Keratinocyte (primary cell): ENCODE data around the gene SLC22A8. TPM values are rescaled to one million over a fixed set of nuclear protein-coding genes. Genes with fewer than 3 reads are reported as not detected.
"Not testable (repeated sequence)": the region's sequence is repeated elsewhere in the genome, so short reads cannot be mapped to it uniquely, and the experiment has no call there.

Experiments used
- DNase-seq: peaks from one replicate; pipeline ENCODE4 v3.0.0-alpha.2; 2011; ENCODE audit warnings: low read depth, missing footprints, low spot score
- FAIRE-seq: peaks from 2 replicates; lab custom pipeline; 2011; peaks lifted over from hg19 to GRCh38; lab: Jason Lieb, UNC
- H2AFZ ChIP-seq: 2 replicates; pipeline ENCODE4 v1.6.0; 2012; ENCODE audit warnings: low read length, control low read depth, inconsistent platforms; ENCODE audit not compliant: control insufficient read depth
- H3K27ac ChIP-seq: 2 replicates; pipeline ENCODE4 v1.5.1; 2011; ENCODE audit warnings: low read length; ENCODE audit not compliant: control insufficient read depth, insufficient read depth
- H3K27me3 ChIP-seq: 3 replicates; pipeline ENCODE4 v1.6.0; 2011; ENCODE audit warnings: low read length; ENCODE audit not compliant: control insufficient read depth, insufficient read depth; ENCODE audit errors: extremely low read depth
- H3K36me3 ChIP-seq, 2 experiments: 2 replicates in 1 of 2; 3 replicates in 1 of 2; pipeline ENCODE4 v1.5.1; 2011; ENCODE audit warnings: low read length in 2 of 2, mild to moderate bottlenecking in 1 of 2; ENCODE audit not compliant: control insufficient read depth in 2 of 2, insufficient read depth in 2 of 2; ENCODE audit errors: extremely low read depth in 1 of 2
- H3K4me1 ChIP-seq: 3 replicates; pipeline ENCODE4 v1.5.1; 2011; ENCODE audit warnings: low read length; ENCODE audit not compliant: control insufficient read depth, insufficient read depth; ENCODE audit errors: extremely low read depth
- H3K4me2 ChIP-seq: 3 replicates; pipeline ENCODE4 v1.6.0; 2011; ENCODE audit warnings: low read depth, low read length; ENCODE audit not compliant: control insufficient read depth, insufficient read depth; ENCODE audit errors: extremely low read depth
- H3K4me3 ChIP-seq, 3 experiments: fragments of 200-600 bp in 1 of 3; sonication (generic) in 1 of 3; 2 replicates in 2 of 3; 3 replicates in 1 of 3; pipeline ENCODE4 v1.5.1; 2011 to 2016; ENCODE audit warnings: low read length in 3 of 3, mild to moderate bottlenecking in 3 of 3, control low read depth in 2 of 3, inconsistent platforms in 1 of 3, low read depth in 1 of 3, mixed read lengths in 1 of 3, mixed run types in 1 of 3, moderate library complexity in 1 of 3; ENCODE audit not compliant: control insufficient read depth in 2 of 3, insufficient read depth in 2 of 3; ENCODE audit errors: extremely low read depth in 1 of 3
- H3K79me2 ChIP-seq: 2 replicates; pipeline ENCODE4 v1.6.0; 2012; ENCODE audit warnings: low read length; ENCODE audit not compliant: control insufficient read depth, insufficient read depth
- H3K9ac ChIP-seq: 3 replicates; pipeline ENCODE4 v1.6.0; 2011; ENCODE audit warnings: low read length; ENCODE audit not compliant: control insufficient read depth, insufficient read depth; ENCODE audit errors: extremely low read depth
- H3K9me1 ChIP-seq: 3 replicates; pipeline ENCODE4 v1.6.0; 2011; ENCODE audit warnings: low read length; ENCODE audit not compliant: control insufficient read depth, insufficient read depth; ENCODE audit errors: extremely low read depth
- H3K9me3 ChIP-seq: 2 replicates; pipeline ENCODE4 v1.5.1; 2012; ENCODE audit warnings: low read depth, low read length; ENCODE audit not compliant: control insufficient read depth
- H4K20me1 ChIP-seq: 3 replicates; pipeline ENCODE4 v1.6.0; 2011; ENCODE audit warnings: low read length; ENCODE audit not compliant: control insufficient read depth, insufficient read depth; ENCODE audit errors: extremely low read depth
- EZH2 ChIP-seq: IDR thresholded peaks from one replicate; pipeline ENCODE4 v1.6.1; 2012; ENCODE audit warnings: inconsistent platforms, mild to moderate bottlenecking, low read length, moderate library complexity
- dilution Hi-C: fragments of 300-500 bp; cut with MboI; formaldehyde crosslinking; loops from one replicate; pipeline ENCODE4 v1.7.0; 2020; ENCODE audit warnings: low sequenced_read_pairs; ENCODE audit not compliant: extremely low pct_ligation_motif_present
- polyA plus RNA-seq, 5 experiments: library from polyadenylated mRNA; depleted of rRNA in 3 of 5; stranded (reverse) in 3 of 5; stranded (forward) in 1 of 5; unstranded in 1 of 5; fragments of >200 nt; gene quantifications; 1 replicate in 1 of 5; 2 replicates in 3 of 5; 3 replicates in 1 of 5; pipeline versions ENCODE4 v1.2.1 to v1.2.3, GENCODE V29; 2011 to 2012; ENCODE audit warnings: missing spikeins in 2 of 5, low read depth in 1 of 5, low replicate concordance in 1 of 5
- TF ChIP-seq, protein P1 (sequence below), 3 experiments: IDR thresholded peaks in 1 of 3; conservative IDR thresholded peaks in 1 of 3; optimal IDR thresholded peaks in 1 of 3; 2 replicates in 2 of 3; 3 replicates in 1 of 3; pipeline versions ENCODE3 to v1.5.1; 2011; ENCODE audit warnings: low read length in 3 of 3, mild to moderate bottlenecking in 3 of 3, moderate library complexity in 2 of 3, control low read depth in 1 of 3, inconsistent platforms in 1 of 3; ENCODE audit not compliant: insufficient read depth in 2 of 3; ENCODE audit errors: extremely low read depth in 1 of 3

SLC22A8 gene
- polyA plus RNA-seq, 1 donor (not counting 4 experiments of a cell fraction or from before 2014, with no cell fraction given) = not detected

DNA sequence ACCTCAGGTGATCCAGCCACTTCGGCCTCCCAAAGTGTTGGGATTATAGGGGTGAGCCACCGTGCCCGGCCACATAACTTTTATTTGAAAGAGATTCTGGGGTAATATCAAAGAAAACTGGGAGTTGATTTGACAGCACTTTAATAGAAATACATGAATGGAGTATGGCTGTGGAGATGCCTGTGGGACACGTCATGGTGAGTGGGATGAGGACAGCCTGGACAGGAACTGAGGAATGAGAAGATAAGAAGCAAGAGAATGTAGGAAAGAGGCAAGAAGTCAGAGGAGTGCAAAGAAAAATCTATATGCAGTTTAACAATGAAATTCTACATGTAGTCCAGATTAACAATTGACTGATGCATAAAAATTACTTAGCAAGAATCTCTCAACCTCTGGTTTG is 61.8 kb downstream of the SLC22A8 start:
- no peaks in the 10 kb centered on the region for H3K9me3 ChIP-seq
- H3K4me3 ChIP-seq = no peak overlapping the region
- H2AFZ ChIP-seq = no peak overlapping the region
- no peaks in the 10 kb centered on the region for H3K9me1 ChIP-seq
- no peak overlapping the region for H3K9ac ChIP-seq
- H3K4me1 ChIP-seq = no peaks in the 10 kb centered on the region
- DNase-seq (no peak), FAIRE-seq (no peak)
- H3K4me2 ChIP-seq = no peak overlapping the region
- H4K20me1 ChIP-seq = no peaks in the 10 kb centered on the region
- no peaks in the 10 kb centered on the region for H3K36me3 ChIP-seq
- TF ChIP-seq, protein P1, sequence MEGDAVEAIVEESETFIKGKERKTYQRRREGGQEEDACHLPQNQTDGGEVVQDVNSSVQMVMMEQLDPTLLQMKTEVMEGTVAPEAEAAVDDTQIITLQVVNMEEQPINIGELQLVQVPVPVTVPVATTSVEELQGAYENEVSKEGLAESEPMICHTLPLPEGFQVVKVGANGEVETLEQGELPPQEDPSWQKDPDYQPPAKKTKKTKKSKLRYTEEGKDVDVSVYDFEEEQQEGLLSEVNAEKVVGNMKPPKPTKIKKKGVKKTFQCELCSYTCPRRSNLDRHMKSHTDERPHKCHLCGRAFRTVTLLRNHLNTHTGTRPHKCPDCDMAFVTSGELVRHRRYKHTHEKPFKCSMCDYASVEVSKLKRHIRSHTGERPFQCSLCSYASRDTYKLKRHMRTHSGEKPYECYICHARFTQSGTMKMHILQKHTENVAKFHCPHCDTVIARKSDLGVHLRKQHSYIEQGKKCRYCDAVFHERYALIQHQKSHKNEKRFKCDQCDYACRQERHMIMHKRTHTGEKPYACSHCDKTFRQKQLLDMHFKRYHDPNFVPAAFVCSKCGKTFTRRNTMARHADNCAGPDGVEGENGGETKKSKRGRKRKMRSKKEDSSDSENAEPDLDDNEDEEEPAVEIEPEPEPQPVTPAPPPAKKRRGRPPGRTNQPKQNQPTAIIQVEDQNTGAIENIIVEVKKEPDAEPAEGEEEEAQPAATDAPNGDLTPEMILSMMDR (optimal IDR thresholded peaks at IDR 0.05 in 1 of 3, IDR thresholded peaks at IDR 0.05 in 1 of 3, conservative IDR thresholded peaks at IDR 0.05 in 1 of 3; ENCODE audit: extremely low read depth in 1 of 3, insufficient read depth in 2 of 3, low read length in 3 of 3) = no peak
- TF ChIP-seq EZH2 = no peak
- dilution Hi-C loops = no loop called here
- no peaks in the 10 kb centered on the region for H3K27me3 ChIP-seq
- no peak overlapping the region for H3K27ac ChIP-seq
- no peaks in the 10 kb centered on the region for H3K79me2 ChIP-seq

DNA sequence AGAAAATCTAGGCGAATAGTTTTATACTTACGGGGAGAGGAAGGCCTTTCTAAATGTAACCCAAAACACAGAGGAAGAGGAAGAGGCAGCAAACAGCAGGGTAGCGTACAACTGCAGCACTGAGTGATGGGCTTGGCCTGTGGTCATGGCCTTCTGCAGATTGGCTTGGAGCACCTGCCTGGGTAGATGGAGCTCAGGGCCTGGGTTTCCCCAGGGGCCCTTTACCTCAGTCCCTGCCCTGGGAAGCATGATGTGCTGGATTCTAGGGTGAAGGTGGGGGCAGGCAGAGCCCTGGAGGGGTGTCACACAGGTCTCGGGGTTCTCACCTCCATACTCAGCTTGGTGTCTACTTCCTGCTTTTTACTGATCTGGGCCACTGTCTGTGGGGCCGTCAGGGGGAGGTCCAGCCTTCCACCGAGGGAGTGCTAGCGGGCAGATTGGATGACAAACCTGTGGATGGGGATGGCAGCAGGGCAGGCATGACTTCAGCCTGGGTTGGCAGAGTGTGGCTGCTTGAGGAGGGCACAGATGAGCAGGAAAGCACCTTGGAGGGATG is 66.8 kb downstream of the SLC22A8 start:
- Histone ChIP-seq H3K9me3 (no peaks in the 10 kb centered on the region), H3K27ac (no peak overlapping the region), H3K4me1 (no peaks in the 10 kb centered on the region), H3K4me3 (no peak overlapping the region), H3K9ac (no peak overlapping the region), H4K20me1 (no peaks in the 10 kb centered on the region), H2AFZ (no peak overlapping the region), H3K79me2 (no peaks in the 10 kb centered on the region), H3K36me3 (no peaks in the 10 kb centered on the region), H3K4me2 (no peak overlapping the region), H3K27me3 (no peaks in the 10 kb centered on the region), H3K9me1 (no peaks in the 10 kb centered on the region)
- dilution Hi-C loops = no loop called here
- FAIRE-seq (no peak), DNase-seq (no peak)
- TF ChIP-seq, protein P1 (optimal IDR thresholded peaks at IDR 0.05 in 1 of 3, IDR thresholded peaks at IDR 0.05 in 1 of 3, conservative IDR thresholded peaks at IDR 0.05 in 1 of 3; ENCODE audit: extremely low read depth in 1 of 3, insufficient read depth in 2 of 3, low read length in 3 of 3) = no peak
- no peak for TF ChIP-seq EZH2

- H2AFZ ChIP-seq, H3K79me2 ChIP-seq, H3K9me3 ChIP-seq, H3K4me2 ChIP-seq, H3K27ac ChIP-seq, DNase-seq, FAIRE-seq, H3K36me3 ChIP-seq, H3K4me1 ChIP-seq, H3K9ac ChIP-seq, H3K9me1 ChIP-seq, dilution Hi-C loops, H4K20me1 ChIP-seq, H3K4me3 ChIP-seq, H3K27me3 ChIP-seq: not testable (repeated sequence)
Observed at GRCh38 chr11:62945538-62945937, 70.1 kb downstream of the SLC22A8 start.
